HG03342 (cell line): ENCODE measurements around the gene OVAAL.

ENCODE experiments used
- ATAC-seq: cut with Tn5 transposase; IDR thresholded peaks from one replicate; pipeline ENCODE4 v1.9.1; 2021; ENCODE audit warnings: mild to moderate bottlenecking, moderate library complexity; ENCODE audit not compliant: unreplicated experiment

The OVAAL gene

GRCh38 chr1:180558664-180559063 is at the start of gene OVAAL:
Gene OVAAL (plus strand): TSS chr1:180558964.
- no peak for ATAC-seq

DNA sequence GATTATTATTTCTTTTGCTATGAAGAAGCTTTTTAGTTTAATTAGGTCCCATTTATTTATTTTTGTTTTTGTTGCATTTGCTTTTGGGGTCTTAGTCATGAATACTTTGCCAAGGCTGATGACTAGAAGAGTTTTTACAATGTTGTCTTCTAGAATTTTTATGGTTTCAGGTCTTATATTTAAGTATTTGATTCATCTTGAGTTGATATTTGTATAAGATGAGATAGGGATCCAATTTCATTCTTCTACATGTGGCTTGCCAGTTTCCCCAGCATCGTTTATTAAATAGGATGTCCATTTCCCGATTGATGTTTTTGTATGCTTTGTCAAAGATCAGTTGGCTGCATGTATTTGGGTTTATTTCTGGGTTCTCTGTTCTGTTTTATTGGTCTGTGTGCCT is 47.9 kb upstream of the OVAAL start:
- no peak for ATAC-seq

DNA sequence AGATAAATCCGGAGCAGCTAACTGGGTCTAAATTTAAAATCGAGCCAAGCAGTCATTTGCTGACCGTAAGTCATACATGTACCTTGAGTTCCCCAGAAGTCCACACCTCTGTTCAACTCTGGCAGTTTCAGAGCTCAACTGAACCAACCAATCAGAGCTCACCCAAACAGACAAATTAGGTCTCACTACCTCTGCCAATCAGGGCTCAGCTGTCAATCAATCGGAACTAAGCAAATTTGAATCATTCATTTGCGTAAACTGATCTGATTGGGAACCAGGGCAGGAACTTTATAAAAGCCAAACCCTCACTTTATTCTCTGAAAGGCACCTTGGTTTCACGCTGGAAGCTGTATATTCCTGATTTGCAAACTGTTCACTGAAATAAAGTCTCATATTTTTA is 45.2 kb upstream of the OVAAL start:
- ATAC-seq = no peak

DNA sequence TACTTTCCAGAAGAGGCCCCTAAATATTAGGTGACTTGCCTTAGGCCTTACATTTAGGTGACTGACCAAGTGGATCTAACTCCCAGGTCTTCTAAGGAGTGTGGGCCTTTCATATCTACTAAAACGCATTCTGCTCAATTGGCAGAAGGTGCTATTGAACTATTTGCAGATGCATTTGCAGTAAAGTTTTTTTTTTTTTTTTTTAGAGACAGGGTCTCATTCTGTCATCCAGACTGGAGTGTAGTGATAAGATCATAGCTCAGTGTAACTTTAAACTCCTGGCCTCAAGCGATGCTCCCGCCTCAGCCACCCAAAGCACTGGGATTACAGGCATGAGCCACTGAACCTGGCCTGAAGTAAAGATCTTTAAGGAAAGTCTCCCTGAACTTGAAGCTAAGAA is 43.4 kb upstream of the OVAAL start:
- ATAC-seq = no peak

DNA sequence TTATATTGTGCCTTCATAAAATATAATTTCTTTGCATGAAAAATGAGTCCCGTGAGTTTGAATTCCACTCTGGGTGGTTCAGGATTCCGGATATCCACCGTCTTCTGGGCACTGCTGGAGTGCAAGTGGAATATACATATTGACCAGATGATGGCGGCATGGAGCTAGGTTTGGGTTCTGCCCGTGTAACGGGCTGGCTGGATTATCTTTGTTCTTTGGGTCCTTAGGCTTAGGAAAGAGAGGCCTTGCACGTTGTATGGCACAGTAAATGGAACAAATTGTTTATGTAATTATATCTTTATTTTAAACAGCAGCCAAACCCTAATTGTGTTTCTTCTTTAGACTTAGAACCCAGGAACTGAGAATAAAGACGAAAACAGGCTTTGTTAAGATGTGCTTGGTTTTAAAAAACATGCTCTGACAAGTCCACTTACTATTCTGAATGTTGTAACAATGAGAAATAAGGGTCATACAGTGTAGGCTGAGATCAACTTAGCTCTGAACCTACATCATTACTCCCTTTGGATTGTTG is 42.8 kb upstream of the OVAAL start:
- peak; percentile 87 for ATAC-seq

DNA sequence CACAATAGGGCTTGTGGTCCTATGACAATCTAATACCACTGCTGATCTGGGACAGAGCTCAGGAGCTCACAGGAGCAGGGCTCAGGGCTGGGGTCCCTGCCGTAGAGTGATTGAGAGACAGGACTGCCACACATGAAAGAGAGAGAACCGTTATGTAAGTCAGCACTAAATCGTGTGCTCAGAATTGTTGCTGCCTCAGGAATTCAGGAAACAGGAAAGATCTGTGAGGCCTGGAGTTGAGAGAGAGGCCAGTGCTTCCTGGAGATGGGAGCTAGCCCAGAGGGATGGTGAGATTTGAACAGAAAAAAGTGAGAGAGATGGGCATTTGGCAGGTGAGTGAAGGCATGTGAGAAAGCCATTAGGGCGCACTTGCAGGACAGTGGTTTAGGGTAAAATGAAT is 38.9 kb upstream of the OVAAL start:
- no peak for ATAC-seq

DNA sequence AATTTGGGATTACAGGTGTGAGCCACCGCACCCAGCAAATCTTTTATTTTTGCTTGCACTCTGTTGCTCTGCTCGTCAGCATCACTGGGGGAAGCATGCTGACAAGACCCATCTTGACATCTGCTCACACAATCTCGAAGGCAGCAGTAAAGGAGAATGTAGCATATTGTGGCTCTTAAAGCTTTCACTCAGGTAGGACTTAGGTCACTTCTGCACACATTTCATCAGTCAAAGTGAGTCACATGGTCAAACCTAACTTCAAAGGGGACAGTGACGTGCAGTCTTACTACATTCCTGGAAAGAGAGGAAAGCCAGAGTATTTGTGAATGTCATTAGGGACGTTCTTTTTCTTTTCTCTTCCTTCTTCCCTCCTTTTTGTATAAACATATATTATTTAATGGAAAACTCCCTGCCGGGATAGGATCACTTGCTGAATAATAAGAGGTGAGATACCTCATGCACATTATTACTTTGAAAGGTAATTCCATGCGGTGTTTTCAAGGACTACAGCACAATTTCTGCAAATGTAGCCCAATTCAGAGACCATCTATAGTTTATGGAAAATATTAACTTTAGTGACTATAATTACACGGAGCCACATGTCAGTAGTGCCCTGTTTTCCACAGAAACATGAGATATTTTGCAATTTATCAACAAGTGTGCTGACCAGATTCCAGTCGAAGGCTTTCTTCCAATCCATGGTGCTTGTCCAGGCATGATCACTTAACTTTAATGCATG is 37.1 kb upstream of the OVAAL start:
- no peak for ATAC-seq

- no peak for ATAC-seq
Measured at GRCh38 chr1:180522213-180522515, 36.6 kb upstream of the OVAAL start.

- ATAC-seq = no peak
Measured at GRCh38 chr1:180524160-180524914, 34.4 kb upstream of the OVAAL start.

DNA sequence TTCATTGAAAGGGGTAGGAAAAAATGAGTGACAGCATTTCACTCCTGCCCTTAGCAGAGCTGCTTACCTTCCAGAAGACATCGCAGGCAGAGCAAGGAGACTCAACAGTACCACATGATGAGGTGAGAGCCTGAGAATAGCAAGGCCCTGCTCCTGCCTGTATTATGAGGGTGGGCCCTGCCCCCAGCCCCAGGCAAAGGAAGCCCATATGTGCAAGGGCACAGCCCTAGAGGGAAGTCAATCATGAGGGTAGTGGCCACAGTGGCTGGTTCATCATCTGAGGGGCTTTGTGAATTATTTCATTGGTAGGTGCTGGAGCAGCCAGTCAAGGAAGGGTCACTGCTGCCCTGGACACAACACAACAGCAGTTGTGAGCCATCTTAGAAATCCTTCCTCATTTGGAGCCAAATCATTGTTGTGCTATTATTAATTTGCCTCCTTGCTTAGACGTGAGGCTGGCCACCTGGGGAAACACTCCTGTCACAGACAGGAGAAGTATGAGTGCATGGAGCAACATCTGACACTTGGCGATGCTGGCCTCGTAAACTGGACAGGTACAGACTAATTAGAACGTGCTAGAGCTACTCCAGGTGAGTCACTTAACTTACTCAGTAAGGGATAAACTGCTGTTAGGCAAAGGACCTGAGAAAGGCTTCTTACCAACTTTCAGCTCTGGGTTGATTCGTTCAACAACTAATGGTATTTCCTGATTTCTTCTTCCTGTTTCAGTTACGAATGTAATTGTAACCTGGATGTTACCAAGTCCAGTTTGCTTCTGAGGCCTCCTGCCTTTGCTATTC is 33.6 kb upstream of the OVAAL start:
- ATAC-seq = no peak

GRCh38 chr1:180525715-180526039 is 33.1 kb upstream of the OVAAL start:
- no peak for ATAC-seq

- no peak for ATAC-seq
Measured at GRCh38 chr1:180527101-180527669, 31.6 kb upstream of the OVAAL start.

DNA sequence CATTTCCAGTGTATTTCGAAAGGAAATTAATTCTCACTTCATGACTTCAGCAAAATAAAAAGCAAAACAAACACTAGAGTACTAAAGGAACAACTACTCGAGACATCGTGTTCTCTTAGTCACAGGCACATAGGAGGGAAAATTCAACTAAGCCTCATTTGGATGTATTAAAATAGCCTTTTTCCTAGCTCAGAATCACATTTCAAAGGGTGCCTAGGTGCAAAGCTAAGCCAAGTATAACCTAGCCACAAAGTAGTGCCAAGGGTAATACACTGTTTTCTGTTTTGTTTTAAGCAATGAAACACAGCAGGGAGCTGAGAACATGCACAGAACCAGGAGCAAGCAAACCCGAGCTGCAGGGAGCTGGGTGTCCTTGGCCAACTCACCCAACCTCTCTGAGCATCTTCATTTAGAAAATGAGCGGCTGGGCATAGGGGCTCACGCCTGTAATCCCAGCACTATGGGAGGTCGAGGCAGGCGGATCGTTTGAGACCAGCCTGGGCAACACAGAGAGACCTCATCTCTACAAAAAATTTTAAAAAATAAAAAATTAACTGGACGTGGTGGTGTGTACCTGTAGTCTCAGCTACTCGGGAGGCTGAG is 29.8 kb upstream of the OVAAL start:
- no peak for ATAC-seq

- ATAC-seq = no peak
Measured at GRCh38 chr1:180530501-180530900, 28.3 kb upstream of the OVAAL start.

- no peak for ATAC-seq
Measured at GRCh38 chr1:180532854-180533253, 25.9 kb upstream of the OVAAL start.

DNA sequence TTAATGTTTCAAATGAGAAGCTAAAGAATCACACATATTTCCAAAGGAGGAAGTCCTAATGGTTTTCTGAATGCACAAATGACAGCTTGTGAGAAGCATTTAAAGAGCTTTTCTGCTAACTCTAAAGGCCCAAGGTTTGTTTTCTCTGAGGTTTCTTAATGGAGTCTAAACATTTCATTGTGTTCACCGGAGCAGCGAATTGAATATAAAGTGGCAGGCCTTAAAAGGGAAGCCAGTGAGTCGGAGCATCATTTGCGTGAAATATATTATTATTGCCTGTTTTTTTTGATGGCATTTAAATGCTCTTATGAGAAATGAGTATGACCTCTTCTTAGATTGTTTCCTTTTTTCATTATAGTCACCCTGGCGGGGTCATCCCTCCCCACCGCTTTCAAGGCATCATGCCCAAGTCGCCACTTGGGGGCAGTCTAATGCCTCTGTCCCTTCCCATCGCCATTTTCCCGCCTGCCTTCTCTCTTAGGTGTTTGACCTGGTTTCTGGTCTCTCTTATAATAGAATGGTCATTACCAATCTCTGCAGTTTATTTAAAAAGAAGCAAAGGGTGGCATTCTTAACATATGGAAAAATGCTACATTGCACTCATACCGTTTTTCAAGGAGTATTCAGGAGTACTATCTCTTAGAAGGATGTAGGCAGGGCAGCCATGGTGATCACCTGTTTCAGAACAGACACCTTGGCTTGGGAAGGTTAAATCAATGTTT is 25.3 kb upstream of the OVAAL start:
- no peak for ATAC-seq

- no peak for ATAC-seq
Measured at GRCh38 chr1:180534214-180534613, 24.6 kb upstream of the OVAAL start.

DNA sequence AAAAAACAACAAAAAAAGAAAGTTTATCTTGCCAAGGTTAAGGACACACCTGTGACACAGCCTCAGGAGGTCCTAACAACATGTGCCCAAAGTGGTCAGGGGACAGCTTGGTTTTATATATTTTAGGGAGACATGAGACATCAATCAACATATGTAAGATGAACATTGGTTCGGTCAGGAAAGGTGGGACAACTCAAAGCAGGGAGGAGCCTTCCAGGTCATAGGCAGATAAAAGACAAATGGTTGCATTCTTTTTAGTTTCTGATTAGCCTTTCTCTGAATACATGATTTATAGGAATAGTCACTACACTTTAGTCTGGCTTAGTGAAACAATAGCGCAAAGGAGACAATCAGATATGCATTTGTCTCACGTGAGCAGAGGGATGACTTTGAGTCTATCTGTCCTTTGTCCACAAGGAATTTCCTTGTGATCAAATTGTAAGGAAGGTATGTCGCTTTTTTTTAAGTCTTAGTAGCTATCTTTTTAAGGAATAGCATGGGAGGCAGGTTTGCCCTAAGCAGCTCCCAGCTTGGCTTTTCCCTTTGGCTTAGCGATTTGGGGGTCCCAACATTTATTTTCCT is 23.3 kb upstream of the OVAAL start:
- no peak for ATAC-seq

DNA sequence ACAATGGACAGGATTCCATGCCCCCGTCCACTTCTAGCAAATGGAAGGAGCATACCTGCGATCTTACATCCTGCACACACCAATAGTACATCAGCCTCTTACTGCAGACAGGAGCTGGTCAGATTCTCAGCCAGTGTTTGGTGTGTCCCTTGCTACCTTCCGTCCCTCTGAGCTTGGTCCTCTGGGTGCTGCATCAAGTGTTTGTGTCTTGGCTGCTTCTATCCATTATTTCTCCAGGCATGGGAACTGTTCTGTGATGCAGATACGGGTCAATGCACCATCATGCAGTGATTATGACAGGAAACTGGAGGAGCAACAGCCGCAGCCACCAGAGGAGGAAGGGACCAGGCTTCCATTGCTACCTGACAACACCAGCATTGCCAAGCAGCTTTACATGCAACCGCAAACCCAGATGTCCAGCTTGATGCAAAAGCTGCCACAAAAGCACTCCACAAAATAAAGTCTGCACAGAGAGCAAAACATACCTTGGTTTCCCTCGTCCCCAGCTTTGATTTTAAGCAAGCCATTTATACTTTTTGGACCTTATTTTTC is 21.9 kb upstream of the OVAAL start:
- ATAC-seq = no peak

- ATAC-seq = no peak
Measured at GRCh38 chr1:180539136-180539535, 19.6 kb upstream of the OVAAL start.
